Right cardiac atrium (tissue), 5 donors: Measurements from ENCODE around the gene DDX46. TPM values are rescaled to one million over a fixed set of nuclear protein-coding genes. Genes with fewer than 3 reads are reported as not detected.
"Not testable (repeated sequence)": the region's sequence is repeated elsewhere in the genome, so short reads cannot be mapped to it uniquely, and the experiment has no call there.

Experiments
- ATAC-seq, 2 donors: fragments of 200-7000 bp; cut with Tn5 transposase; one replicate each; pipeline versions ENCODE4 v1.8.0 to v1.9.1; 2020; ENCODE audit warnings: moderate library complexity in 2 of 2, mild to moderate bottlenecking in 1 of 2
- DNase-seq, 3 donors: peaks; one replicate each; pipeline ENCODE4 v3.0.0-alpha.2; 2020
- H3K27ac ChIP-seq: one replicate; pipeline ENCODE4 v1.5.1; 2013; ENCODE audit warnings: mild to moderate bottlenecking, low read length, control low read depth, moderate library complexity
- H3K27me3 ChIP-seq: one replicate; pipeline ENCODE4 v1.6.1; 2013; ENCODE audit not compliant: control insufficient read depth, insufficient read depth
- H3K4me1 ChIP-seq: one replicate; pipeline ENCODE4 v1.6.1; 2013; ENCODE audit warnings: low read length; ENCODE audit not compliant: control insufficient read depth, insufficient read depth
- H3K4me3 ChIP-seq: one replicate; pipeline ENCODE4 v1.5.1; 2013; ENCODE audit warnings: low read length, control low read depth
- H3K9me3 ChIP-seq: one replicate; pipeline ENCODE4 v1.6.1; 2013; ENCODE audit warnings: low read length; ENCODE audit not compliant: control insufficient read depth
- WGBS: extraction: QIAGEN DNeasy Blood & Tissue Kit; methylation state at CpG from one replicate; pipeline ENCODE4 v1.1.7; 2013; 5-methylcytosine and 5-hydroxymethylcytosine counted together
- intact Hi-C, 4 donors: fragments of 100-400 bp; cut with DNase I; formaldehyde crosslinking; loops; one replicate each; pipeline versions ENCODE4 v1.11.0 to v1.14.0; 2022 to 2023
- long read RNA-seq, 4 donors: library from polyadenylated mRNA; unstranded; transcript quantifications; one replicate each; pipeline ENCODE4 v2.0.0, GENCODE V29; 2020 to 2021
- polyA plus RNA-seq: library from polyadenylated mRNA; stranded (reverse); fragments of 200-250 nt; gene quantifications from one replicate; pipeline ENCODE4 v1.2.3, GENCODE V29; 2013
- total RNA-seq, 4 donors: library from RNA; stranded (reverse); fragmentation: NEBNext Ultra II Directional; extraction: Animal tissue kit (Norgen Biotek cat#: 25700); gene quantifications; one replicate each; pipeline ENCODE4 v1.2.1, GENCODE V29; 2021
- donor health status: healthy with polysubstance abuse.
- donor health status: DM: no; HTN: yes; CAD: no.
- donor health status: DM: no; HTN: no; CAD: no.
- donor health status: DM: no; HTN: yes; CAD: no; lungs with severe emphysema.
- donor health status: DM: yes; HTN: yes; CAD: no.

Gene DDX46
- total RNA-seq: 10 to 100 TPM; 20.6 to 31.1 (median 26.0) TPM
- polyA plus RNA-seq: 14.3 TPM
- long read RNA-seq, donor 1, full-length matches to known transcripts: 28 of 62 reads
- long read RNA-seq, donor 1, partial matches to known transcripts: 32 of 62 reads
- long read RNA-seq, donor 1, other reads (novel, unspliced or antisense): 2 of 62 reads
- long read RNA-seq, donor 2, full-length matches to known transcripts: 25 of 34 reads
- long read RNA-seq, donor 2, partial matches to known transcripts: 7 of 34 reads
- long read RNA-seq, donor 2, other reads (novel, unspliced or antisense): 2 of 34 reads
- long read RNA-seq, donor 3, full-length matches to known transcripts: 1 of 15 reads
- long read RNA-seq, donor 3, partial matches to known transcripts: 13 of 15 reads
- long read RNA-seq, donor 3, other reads (novel, unspliced or antisense): 1 of 15 reads
- long read RNA-seq, donor 4, full-length matches to known transcripts: 30 of 32 reads
- long read RNA-seq, donor 4, partial matches to known transcripts: 0 of 32 reads
- long read RNA-seq, donor 4, other reads (novel, unspliced or antisense): 2 of 32 reads

GRCh38 chr5:134758504-134759341 is at the start of gene DDX46:
TSS of gene DDX46 (plus strand) at chr5:134758779. CDS start at chr5:134758939, 160 bp downstream.
- H3K27me3 ChIP-seq: no peaks in the 10 kb centered on the region
- peak; percentile 94 to 97 (median 97) for DNase-seq
- WGBS: under 1% methylated on average over 73 of the region's 73 CpGs
- peak within 1 kb of the TSS; percentile 22 for H3K27ac ChIP-seq
- H3K9me3 ChIP-seq: no peaks in the 10 kb centered on the region
- H3K4me3 ChIP-seq: peak within 1 kb of the TSS; percentile 65
- peak; percentile 99 for ATAC-seq
- intact Hi-C loops: loop anchor here in 1 of 4 donors (10.0 kb wide), 1 partner anchor 146 kb away; the partner anchor contains the start of gene PCBD2
- H3K4me1 ChIP-seq: peaks cover 2% of the 10 kb centered on the region

- WGBS: 90% methylated on average over 5 of the region's 5 CpGs
Measured at GRCh38 chr5:134714120-134714519, 44.5 kb upstream of the DDX46 start.

DNA sequence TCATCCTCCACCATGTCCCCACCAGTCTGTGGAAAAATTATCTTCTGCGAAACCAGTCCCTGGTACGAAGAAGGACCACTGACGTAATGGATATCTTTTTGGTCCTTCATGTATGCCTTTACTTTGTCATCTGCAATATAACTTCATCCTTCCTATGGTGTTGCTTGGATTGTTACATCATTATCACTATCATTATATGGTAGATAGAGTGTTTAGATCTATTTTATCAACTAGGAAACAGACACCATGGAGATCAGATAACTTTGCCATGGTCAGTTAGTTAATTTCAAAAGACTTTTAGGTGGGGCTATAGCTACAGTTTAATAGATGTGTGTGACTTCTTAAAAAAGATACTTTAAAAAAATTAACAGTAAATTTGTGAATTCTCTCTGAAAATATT is 44.0 kb upstream of the DDX46 start:
- Histone ChIP-seq H3K9me3 (no peaks in the 10 kb centered on the region), H3K4me3 (no peak overlapping the region), H3K4me1 (no peaks in the 10 kb centered on the region), H3K27me3 (no peaks in the 10 kb centered on the region), H3K27ac (no peak overlapping the region)
- no peak for ATAC-seq
- no peak for DNase-seq
- 99% methylated on average over 3 of the region's 3 CpGs for WGBS
- intact Hi-C loops: no loop called here

More at GRCh38 chr5:134714120-134714519, 44.5 kb upstream of the DDX46 start:
- no peaks in the 10 kb centered on the region for H3K9me3 ChIP-seq
- H3K4me1 ChIP-seq: no peaks in the 10 kb centered on the region
- DNase-seq: no peak
- no peak for ATAC-seq
- no peak overlapping the region for H3K27ac ChIP-seq
- intact Hi-C loops: no loop called here
- no peaks in the 10 kb centered on the region for H3K27me3 ChIP-seq
- no peak overlapping the region for H3K4me3 ChIP-seq

GRCh38 chr5:134715466-134715865 is 43.1 kb upstream of the DDX46 start:
- H3K27me3 ChIP-seq, H3K4me3 ChIP-seq, ATAC-seq, DNase-seq, H3K27ac ChIP-seq, H3K4me1 ChIP-seq, intact Hi-C loops, H3K9me3 ChIP-seq: not testable (repeated sequence)
- 93% methylated on average over 4 of the region's 4 CpGs for WGBS

DNA sequence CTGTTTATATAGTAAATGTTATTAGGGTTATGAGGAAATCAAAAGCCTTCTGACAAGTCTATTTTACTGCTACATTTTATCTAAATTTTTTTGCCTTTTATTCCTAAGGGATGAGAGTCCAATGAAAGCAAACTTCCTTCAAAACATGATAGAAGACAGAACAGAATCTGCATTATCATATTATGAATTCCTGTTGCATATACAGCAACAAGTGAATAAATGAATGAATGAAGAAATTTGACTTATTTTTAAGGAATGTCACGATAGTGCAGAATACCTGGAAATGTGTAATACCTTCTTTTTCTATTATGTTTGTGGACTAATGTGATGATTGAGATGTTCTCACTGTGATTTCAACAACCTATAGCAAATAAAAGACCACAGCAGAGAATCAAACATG is 33.7 kb upstream of the DDX46 start:
- no peak for ATAC-seq
- intact Hi-C loops: no loop called here
- H3K27ac ChIP-seq: no peak overlapping the region
- H3K4me1 ChIP-seq: no peaks in the 10 kb centered on the region
- H3K27me3 ChIP-seq: no peaks in the 10 kb centered on the region
- 88% methylated on average over 1 of the region's 1 CpG for WGBS
- H3K4me3 ChIP-seq: no peak overlapping the region
- H3K9me3 ChIP-seq: no peaks in the 10 kb centered on the region
- DNase-seq: no peak

GRCh38 chr5:134732819-134733218 is 25.8 kb upstream of the DDX46 start:
- Histone ChIP-seq H3K4me3 (no peak overlapping the region), H3K27me3 (no peaks in the 10 kb centered on the region), H3K27ac (no peak overlapping the region), H3K9me3 (no peaks in the 10 kb centered on the region), H3K4me1 (no peaks in the 10 kb centered on the region)
- intact Hi-C loops: no loop called here
- WGBS: 44% methylated on average over 3 of the region's 3 CpGs
- ATAC-seq: no peak
- DNase-seq: no peak

- no peak overlapping the region for H3K4me3 ChIP-seq
- DNase-seq (no peak), ATAC-seq (no peak)
- no peaks in the 10 kb centered on the region for H3K4me1 ChIP-seq
- no peaks in the 10 kb centered on the region for H3K9me3 ChIP-seq
- WGBS: 80% methylated on average over 4 of the region's 4 CpGs
- no peak overlapping the region for H3K27ac ChIP-seq
- intact Hi-C loops: loop anchor here in 1 of 4 donors (5.0 kb wide), 1 partner anchor 172 kb away; the partner anchor contains the start of gene PCBD2
- no peaks in the 10 kb centered on the region for H3K27me3 ChIP-seq
Measured at GRCh38 chr5:134735243-134735642, 23.3 kb upstream of the DDX46 start.

- H3K27me3 ChIP-seq: no peaks in the 10 kb centered on the region
- WGBS: 66% methylated on average over 2 of the region's 2 CpGs
- no peak overlapping the region for H3K4me3 ChIP-seq
- no peak overlapping the region for H3K27ac ChIP-seq
- no peak for ATAC-seq
- DNase-seq: no peak
- no peaks in the 10 kb centered on the region for H3K9me3 ChIP-seq
- intact Hi-C loops: loop anchor here in 1 of 4 donors (5.0 kb wide), 1 partner anchor 171 kb away; the partner anchor contains the start of gene PCBD2
- H3K4me1 ChIP-seq: no peaks in the 10 kb centered on the region
Measured at GRCh38 chr5:134736173-134736812, 22.3 kb upstream of the DDX46 start.

GRCh38 chr5:134738133-134738962 is 20.2 kb upstream of the DDX46 start, which contains the start of gene CAMLG:
TSS of gene CAMLG (plus strand) at chr5:134738548. CDS start at chr5:134738621, 73 bp downstream.
- Histone ChIP-seq H3K27ac (peak within 1 kb of the TSS; percentile 82), H3K4me3 (peak within 1 kb of the TSS; percentile 71), H3K9me3 (no peaks in the 10 kb centered on the region), H3K27me3 (no peaks in the 10 kb centered on the region), H3K4me1 (no peaks in the 10 kb centered on the region)
- DNase-seq (peak; percentile 99 to 100 (median 99)), ATAC-seq (peak; percentile 100)
- intact Hi-C loops: loop anchor here in 1 of 4 donors (5.0 kb wide), 1 partner anchor 169 kb away; the partner anchor contains the start of gene PCBD2
- WGBS: under 1% methylated on average over 66 of the region's 66 CpGs
